A549 treated with AZD9567 at 1 μM for 4 hours (cell line): ENCODE data around the gene SHFL. TPM values are rescaled to one million over a fixed set of nuclear protein-coding genes. Genes with fewer than 3 reads are reported as not detected.

Experiments
- total RNA-seq: library from RNA; stranded (reverse); fragments of 200-300 nt; extraction: Qiagen RNA extraction; gene quantifications from 5 replicates; pipeline ENCODE4 v1.2.3, GENCODE V29; 2022; ENCODE audit not compliant: insufficient read depth

The SHFL gene
- total RNA-seq, result 4.8 to 8.3 TPM (median 6.9 TPM) in 5 replicates

GRCh38 chr19:10085641-10086590 lies at the start of gene SHFL:
TSS of gene SHFL (plus strand) at chr19:10086317. CDS start at chr19:10086428, 111 bp downstream.

GRCh38 chr19:10106100-10106936 lies 20.2 kb downstream of the SHFL start, which contains the start of gene PPAN:
TSS of gene PPAN (plus strand) at chr19:10106362. CDS start at chr19:10106395, 33 bp downstream.

GRCh38 chr19:10111405-10111811 lies 25.3 kb downstream of the SHFL start, which contains the start of gene P2RY11:
TSS of gene P2RY11 (plus strand) at chr19:10111693. CDS start at chr19:10111722, 29 bp downstream.

Other genes with a start within 250 kb of the SHFL start
- 4.4 to 10.5 TPM (median 9.8 TPM) in 5 replicates for gene OLFM2, start 149.8 kb upstream of the SHFL start, total RNA-seq
- 2.2 to 3.6 TPM (median 3.1 TPM) in 5 replicates for gene COL5A3, start 75.8 kb upstream of the SHFL start, total RNA-seq
- gene RDH8, start 72.8 kb upstream of the SHFL start, total RNA-seq, result 0.16 to 0.24 TPM (median 0.18 TPM) in 4 of 5 replicates, not detected in the other
- 0.06 to 0.22 TPM (median 0.13 TPM) in 4 of 5 replicates, not detected in the other for gene ANGPTL6, start 16.4 kb downstream of the SHFL start, total RNA-seq
- gene PPAN, start 20.0 kb downstream of the SHFL start, total RNA-seq, result 34.6 to 57.9 TPM (median 51.9 TPM) in 5 replicates
- 3.1 to 11.8 TPM (median 8.1 TPM) in 5 replicates for gene P2RY11, start 25.4 kb downstream of the SHFL start, total RNA-seq
- 160 to 183 TPM (median 169 TPM) in 5 replicates for gene EIF3G, start 33.6 kb downstream of the SHFL start, total RNA-seq
- gene DNMT1, start 108.6 kb downstream of the SHFL start, total RNA-seq, result 62.9 to 71.3 TPM (median 69.5 TPM) in 5 replicates
- 0.57 to 1.6 TPM (median 0.65 TPM) in 5 replicates for gene S1PR2, start 145.0 kb downstream of the SHFL start, total RNA-seq
- gene MRPL4, start 165.9 kb downstream of the SHFL start, total RNA-seq, result 51.0 to 77.2 TPM (median 72.9 TPM) in 5 replicates
- gene ICAM1, start 184.8 kb downstream of the SHFL start, total RNA-seq, result 2.5 to 5.6 TPM (median 4.7 TPM) in 5 replicates
- 0.06 to 0.20 TPM (median 0.09 TPM) in 4 of 5 replicates, not detected in the other for gene ICAM4, start 200.6 kb downstream of the SHFL start, total RNA-seq
- gene ICAM5, start 203.6 kb downstream of the SHFL start, total RNA-seq, result 0.46 to 1.4 TPM (median 1.1 TPM) in 4 of 5 replicates, not detected in the other
- 2.1 to 3.4 TPM (median 2.3 TPM) in 4 of 5 replicates, not detected in the other for gene ZGLP1, start 223.5 kb downstream of the SHFL start, total RNA-seq
- 19.6 to 34.8 TPM (median 31.5 TPM) in 5 replicates for gene FDX2, start 229.7 kb downstream of the SHFL start, total RNA-seq
- 20.7 to 30.9 TPM (median 30.4 TPM) in 5 replicates for gene RAVER1, start 247.2 kb downstream of the SHFL start, total RNA-seq